AG08396 (cell line): ENCODE data around the gene CIAPIN1.

Source experiments
- DNase-seq: peaks from one replicate; pipeline ENCODE4 v3.0.0; 2012; ENCODE audit warnings: low spot score, mixed read lengths

Gene CIAPIN1

GRCh38 chr16:57382535-57383275 is 64.5 kb downstream of the CIAPIN1 start:
- no peak for DNase-seq

DNA sequence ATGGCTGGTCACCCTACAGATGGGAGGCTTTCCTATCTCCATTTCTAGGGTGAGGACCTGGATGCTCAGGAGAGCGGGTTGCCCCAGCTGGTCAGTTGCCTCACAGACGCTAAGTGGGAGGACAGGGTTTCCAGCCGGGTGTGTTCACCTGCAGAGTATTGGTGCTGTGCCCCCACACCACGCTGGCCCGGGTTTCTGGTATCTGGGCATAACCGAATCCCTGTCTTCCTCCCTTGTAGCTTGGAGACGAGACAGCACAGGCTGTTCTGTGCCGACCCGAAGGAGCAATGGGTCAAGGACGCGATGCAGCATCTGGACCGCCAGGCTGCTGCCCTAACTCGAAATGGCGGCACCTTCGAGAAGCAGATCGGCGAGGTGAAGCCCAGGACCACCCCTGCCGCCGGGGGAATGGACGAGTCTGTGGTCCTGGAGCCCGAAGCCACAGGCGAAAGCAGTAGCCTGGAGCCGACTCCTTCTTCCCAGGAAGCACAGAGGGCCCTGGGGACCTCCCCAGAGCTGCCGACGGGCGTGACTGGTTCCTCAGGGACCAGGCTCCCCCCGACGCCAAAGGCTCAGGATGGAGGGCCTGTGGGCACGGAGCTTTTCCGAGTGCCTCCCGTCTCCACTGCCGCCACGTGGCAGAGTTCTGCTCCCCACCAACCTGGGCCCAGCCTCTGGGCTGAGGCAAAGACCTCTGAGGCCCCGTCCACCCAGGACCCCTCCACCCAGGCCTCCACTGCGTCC is 65.2 kb downstream of the CIAPIN1 start:
- DNase-seq: no peak

GRCh38 chr16:57380671-57381462 is 66.3 kb downstream of the CIAPIN1 start:
- DNase-seq: no peak

DNA sequence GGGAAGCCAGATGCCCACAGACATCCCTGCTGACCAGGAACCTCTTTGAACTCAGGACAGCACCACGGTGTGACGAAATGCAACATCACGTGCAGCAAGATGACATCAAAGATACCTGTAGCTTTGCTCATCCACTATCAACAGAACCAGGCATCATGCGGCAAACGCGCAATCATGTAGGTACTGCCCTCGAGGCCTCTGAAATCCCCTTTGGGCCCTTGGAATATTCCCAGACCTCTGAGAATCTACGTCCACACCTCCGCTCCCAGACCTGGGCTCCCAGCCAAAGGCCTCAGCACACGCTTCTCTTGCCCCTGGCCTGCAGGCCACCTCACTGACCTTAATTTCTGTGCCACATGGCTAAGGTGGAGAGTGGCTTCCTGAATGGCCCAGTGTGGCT is 67.6 kb downstream of the CIAPIN1 start:
- DNase-seq: no peak
